Tibial nerve (tissue), 3 donors: ENCODE measurements around the gene HEATR9.

Source experiments
- CTCF ChIP-seq, 5 experiments: fragments of 200-600 bp in 3 of 5; fragments of 450-650 bp in 2 of 5; sonication (generic) in 3 of 5; IDR thresholded peaks; one replicate each; pipeline ENCODE4 v1.5.1; 2016 to 2019; ENCODE audit warnings: antibody characterized with exemption in 5 of 5, mild to moderate bottlenecking in 3 of 5, moderate library complexity in 2 of 5
- POLR2A ChIP-seq, 2 donors: fragments of 450-650 bp; IDR thresholded peaks; one replicate each; pipeline ENCODE4 v1.6.1; 2017; ENCODE audit warnings: antibody characterized with exemption in 2 of 2, mild to moderate bottlenecking in 2 of 2, moderate library complexity in 2 of 2

- TF ChIP-seq CTCF (IDR thresholded peaks at IDR 0.05) (no peak), POLR2A (IDR thresholded peaks at IDR 0.05) (no peak)
These were observed 7.1 kb upstream of the HEATR9 start for GRCh38 chr17:35875800-35876139.
